Neural crest cell (in vitro differentiated cells): ENCODE measurements around the gene TFEB. TPM values are rescaled to one million over a fixed set of nuclear protein-coding genes. Genes with fewer than 3 reads are reported as not detected.

Experiments used
- DNase-seq: peaks from one replicate; pipeline ENCODE4 v3.0.0; 2021; ENCODE audit warnings: low read depth, mixed read lengths, low spot score
- H3K27ac Mint-ChIP-seq: one replicate; pipeline ENCODE4 v1.8.0; 2021; ENCODE audit warnings: mild to moderate bottlenecking, mixed read lengths; ENCODE audit not compliant: unreplicated experiment
- H3K27me3 Mint-ChIP-seq: 2 replicates; pipeline ENCODE4 v1.8.0; 2021; ENCODE audit warnings: low read depth, mild to moderate bottlenecking, mixed read lengths
- H3K36me3 Mint-ChIP-seq: 2 replicates; pipeline ENCODE4 v1.8.0; 2021; ENCODE audit warnings: low read depth, mild to moderate bottlenecking, mixed read lengths
- H3K4me1 Mint-ChIP-seq: 2 replicates; pipeline ENCODE4 v1.8.0; 2021; ENCODE audit warnings: mixed read lengths
- H3K4me3 Mint-ChIP-seq: one replicate; pipeline ENCODE4 v1.8.0; 2021; ENCODE audit warnings: mild to moderate bottlenecking, mixed read lengths
- H3K9me3 Mint-ChIP-seq: 2 replicates; pipeline ENCODE4 v1.8.0; 2021; ENCODE audit warnings: mixed read lengths
- total RNA-seq: library from RNA; stranded (reverse); gene quantifications from 2 replicates; pipeline ENCODE4 v1.2.1, GENCODE V29; 2021
- TF ChIP-seq, protein P1 (sequence below): fragments of 200-600 bp; sonication (generic); conservative IDR thresholded peaks from 2 replicates; pipeline ENCODE4 v1.5.0; 2021; ENCODE audit warnings: antibody characterized with exemption, mild to moderate bottlenecking

The TFEB gene
- total RNA-seq, 1 donor from 2014 or later: 1.3 TPM

DNA sequence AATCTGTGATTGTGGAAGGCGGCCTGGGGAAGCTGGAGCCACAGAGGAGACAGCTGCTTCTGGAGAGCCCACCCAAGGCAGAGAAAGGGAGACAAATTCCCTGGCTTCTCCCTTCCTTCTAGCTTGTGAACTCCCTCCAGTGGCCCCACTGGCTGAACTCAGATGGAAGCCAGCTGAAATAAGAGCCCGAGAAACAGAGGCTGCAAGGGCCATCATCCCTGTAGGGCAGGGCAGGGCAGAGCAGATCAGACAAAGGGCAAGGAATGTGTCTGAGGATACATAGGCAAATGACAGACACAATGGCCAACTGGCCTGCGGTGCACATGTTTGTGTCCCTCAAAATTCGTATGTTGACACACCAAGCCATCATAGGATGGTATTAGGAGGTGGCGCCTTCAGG lies 71.8 kb downstream of the TFEB start:
- Mint-ChIP-seq H3K4me1 (peaks cover 6% of the 10 kb centered on the region), H3K36me3 (no peaks in the 10 kb centered on the region), H3K9me3 (peaks cover 2% of the 10 kb centered on the region), H3K4me3 (no peak overlapping the region), H3K27ac (no peak overlapping the region), H3K27me3 (peaks cover 7% of the 10 kb centered on the region)
- no peak for DNase-seq
- TF ChIP-seq, protein P1, sequence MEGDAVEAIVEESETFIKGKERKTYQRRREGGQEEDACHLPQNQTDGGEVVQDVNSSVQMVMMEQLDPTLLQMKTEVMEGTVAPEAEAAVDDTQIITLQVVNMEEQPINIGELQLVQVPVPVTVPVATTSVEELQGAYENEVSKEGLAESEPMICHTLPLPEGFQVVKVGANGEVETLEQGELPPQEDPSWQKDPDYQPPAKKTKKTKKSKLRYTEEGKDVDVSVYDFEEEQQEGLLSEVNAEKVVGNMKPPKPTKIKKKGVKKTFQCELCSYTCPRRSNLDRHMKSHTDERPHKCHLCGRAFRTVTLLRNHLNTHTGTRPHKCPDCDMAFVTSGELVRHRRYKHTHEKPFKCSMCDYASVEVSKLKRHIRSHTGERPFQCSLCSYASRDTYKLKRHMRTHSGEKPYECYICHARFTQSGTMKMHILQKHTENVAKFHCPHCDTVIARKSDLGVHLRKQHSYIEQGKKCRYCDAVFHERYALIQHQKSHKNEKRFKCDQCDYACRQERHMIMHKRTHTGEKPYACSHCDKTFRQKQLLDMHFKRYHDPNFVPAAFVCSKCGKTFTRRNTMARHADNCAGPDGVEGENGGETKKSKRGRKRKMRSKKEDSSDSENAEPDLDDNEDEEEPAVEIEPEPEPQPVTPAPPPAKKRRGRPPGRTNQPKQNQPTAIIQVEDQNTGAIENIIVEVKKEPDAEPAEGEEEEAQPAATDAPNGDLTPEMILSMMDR: no peak

DNA sequence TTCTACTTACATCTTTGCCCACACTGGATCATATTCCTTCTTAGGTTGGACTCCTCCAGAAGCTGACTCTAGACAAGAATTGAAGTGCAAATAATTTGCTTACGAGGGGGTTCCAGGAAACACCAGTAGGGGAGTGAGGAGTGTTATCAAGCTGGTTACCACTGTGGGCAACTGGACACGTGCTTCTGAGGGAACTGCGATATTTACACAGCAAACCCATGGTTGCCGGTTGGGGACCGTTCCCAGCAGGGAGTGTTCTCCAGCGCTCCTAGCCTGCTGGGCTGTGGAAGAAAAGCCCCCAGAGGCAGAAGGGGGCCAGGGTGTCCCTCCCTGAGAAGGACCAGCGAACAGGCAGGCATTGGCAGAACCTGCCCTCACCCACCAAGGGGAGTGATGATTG lies 75.5 kb downstream of the TFEB start:
- H3K27ac Mint-ChIP-seq: no peak overlapping the region
- DNase-seq: no peak
- H3K4me1 Mint-ChIP-seq: peaks cover 18% of the 10 kb centered on the region
- H3K36me3 Mint-ChIP-seq: no peaks in the 10 kb centered on the region
- H3K27me3 Mint-ChIP-seq: peaks cover 4% of the 10 kb centered on the region
- H3K4me3 Mint-ChIP-seq: no peak overlapping the region
- TF ChIP-seq, protein P1: no peak
- H3K9me3 Mint-ChIP-seq: no peaks in the 10 kb centered on the region

DNA sequence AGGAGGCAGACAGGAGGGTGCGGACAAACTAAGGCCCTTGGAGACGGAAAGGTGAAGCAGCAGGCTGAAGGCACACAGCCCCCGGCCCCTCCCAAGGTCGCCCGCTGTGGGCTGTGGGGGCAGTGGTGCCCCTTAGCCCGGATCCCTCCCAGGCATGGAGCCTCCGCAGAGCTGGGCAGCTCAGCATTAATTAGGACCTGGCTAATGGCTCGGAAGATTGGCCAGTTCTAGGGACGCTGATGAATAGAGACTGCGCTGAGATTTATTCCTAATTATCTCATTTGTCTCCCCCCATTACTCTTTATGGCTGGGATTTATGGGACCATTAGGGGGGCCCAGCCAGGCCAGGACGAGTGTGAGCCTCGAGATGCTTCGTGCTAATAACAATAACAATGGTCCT lies 76.8 kb downstream of the TFEB start:
- Mint-ChIP-seq H3K27me3 (peaks cover 4% of the 10 kb centered on the region), H3K36me3 (no peaks in the 10 kb centered on the region), H3K27ac (no peak overlapping the region), H3K9me3 (no peaks in the 10 kb centered on the region), H3K4me1 (peaks cover 19% of the 10 kb centered on the region), H3K4me3 (no peak overlapping the region)
- TF ChIP-seq, protein P1: no peak
- DNase-seq: no peak

DNA sequence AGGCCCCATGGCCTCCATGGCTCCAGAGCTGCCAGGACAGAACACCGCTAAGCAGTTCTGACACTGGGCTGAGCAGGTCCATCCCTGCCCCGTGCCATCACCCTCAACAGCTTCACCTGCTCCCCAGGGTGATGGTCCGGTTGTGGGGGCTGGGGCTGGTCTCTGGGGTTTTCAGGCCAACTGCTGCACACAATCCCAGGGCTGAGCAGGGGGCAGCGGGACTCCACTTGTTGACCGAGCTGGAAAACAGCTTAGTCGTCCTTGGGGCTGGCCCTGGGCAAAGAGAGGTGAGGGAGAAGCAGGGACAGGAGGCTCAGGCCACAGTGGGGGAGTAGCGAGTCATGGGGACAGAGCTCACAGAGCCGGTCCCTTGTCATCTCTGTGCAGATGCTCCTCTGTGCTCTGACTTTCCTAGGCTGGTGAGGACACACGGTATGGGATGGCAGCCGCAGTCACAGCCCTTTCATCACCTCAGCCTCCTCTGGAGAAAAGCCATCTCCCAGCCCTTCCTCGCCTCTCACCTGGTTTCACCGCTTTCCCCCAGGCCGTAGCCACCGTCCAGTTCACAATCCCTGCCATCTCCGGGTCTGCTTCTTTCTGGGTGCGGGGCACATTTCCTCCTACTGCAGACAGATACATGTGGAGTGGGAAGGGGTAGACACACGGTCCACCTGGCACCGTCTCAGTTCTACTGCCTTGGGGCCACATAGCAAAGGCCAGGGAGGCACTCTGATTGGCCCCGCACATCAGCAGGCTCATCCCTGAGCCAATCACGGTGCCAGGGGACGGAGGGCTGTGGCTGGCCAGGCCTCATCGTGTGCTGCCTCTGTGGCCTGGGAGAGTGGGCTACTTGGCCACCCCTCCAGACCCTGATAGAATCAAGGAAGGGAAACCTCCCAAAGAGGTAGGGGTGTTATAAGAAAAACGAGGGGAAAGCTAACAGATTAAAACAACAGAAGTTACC lies 78.0 kb downstream of the TFEB start:
- no peak overlapping the region for H3K4me3 Mint-ChIP-seq
- peak overlapping the region; percentile 82 for H3K27ac Mint-ChIP-seq
- H3K36me3 Mint-ChIP-seq: no peaks in the 10 kb centered on the region
- H3K4me1 Mint-ChIP-seq: peaks cover 13% of the 10 kb centered on the region
- H3K9me3 Mint-ChIP-seq: no peaks in the 10 kb centered on the region
- no peak for DNase-seq
- TF ChIP-seq, protein P1: no peak
- peaks cover 4% of the 10 kb centered on the region for H3K27me3 Mint-ChIP-seq

DNA sequence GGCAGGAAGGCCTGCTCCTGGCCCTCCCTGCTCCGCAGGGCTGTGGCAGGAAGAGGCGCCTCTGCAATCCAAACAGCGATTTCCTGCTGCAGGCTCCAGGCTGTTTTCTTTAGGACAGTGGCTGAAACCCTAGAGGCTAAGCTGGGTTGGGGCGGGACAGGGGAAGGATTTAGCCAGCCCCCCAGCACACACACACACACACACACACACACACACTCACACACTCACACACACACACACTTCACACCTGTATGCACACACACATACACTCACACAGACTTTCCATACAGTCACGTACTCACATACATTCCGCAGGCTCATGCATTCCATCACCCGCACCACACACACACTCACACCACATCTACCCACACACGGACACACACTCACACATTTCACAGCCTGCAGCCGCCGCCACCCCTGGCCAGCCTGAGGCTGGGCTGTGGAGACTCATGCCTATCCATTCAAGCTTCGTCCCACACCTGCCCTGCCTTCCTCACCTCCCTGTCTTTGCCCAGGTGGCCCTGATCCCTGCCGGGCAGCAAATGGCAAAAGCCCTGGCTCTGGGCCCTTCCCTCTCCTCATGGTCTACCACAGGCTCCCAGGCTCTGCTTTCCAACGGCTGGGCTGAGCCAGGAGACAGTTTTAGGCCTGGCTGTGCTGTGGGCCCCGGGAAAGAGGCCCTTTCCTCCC lies 79.3 kb downstream of the TFEB start:
- Mint-ChIP-seq H3K27ac (peak overlapping the region; percentile 79), H3K27me3 (peaks cover 4% of the 10 kb centered on the region), H3K9me3 (no peaks in the 10 kb centered on the region), H3K4me1 (peaks cover 13% of the 10 kb centered on the region), H3K4me3 (no peak overlapping the region), H3K36me3 (peaks cover 5% of the 10 kb centered on the region)
- DNase-seq: no peak
- TF ChIP-seq, protein P1: no peak
